DOHH2 (cell line): ENCODE data around the gene TGFBR3L.

ENCODE experiments used
- EZH2phosphoT487 ChIP-seq: fragments of 200-600 bp; sonication (generic); IDR thresholded peaks from 2 replicates; pipeline ENCODE4 v1.6.1; 2017; ENCODE audit warnings: borderline replicate concordance, mild to moderate bottlenecking, antibody characterized with exemption, low read length, moderate library complexity, mixed read lengths
- TF ChIP-seq, protein P1 (sequence below): fragments of 200-600 bp; sonication (generic); IDR thresholded peaks from one replicate; pipeline ENCODE4 v1.5.1; 2014; ENCODE audit warnings: antibody characterized with exemption, mild to moderate bottlenecking, low read depth, low read length; ENCODE audit not compliant: poor library complexity, severe bottlenecking

DNA sequence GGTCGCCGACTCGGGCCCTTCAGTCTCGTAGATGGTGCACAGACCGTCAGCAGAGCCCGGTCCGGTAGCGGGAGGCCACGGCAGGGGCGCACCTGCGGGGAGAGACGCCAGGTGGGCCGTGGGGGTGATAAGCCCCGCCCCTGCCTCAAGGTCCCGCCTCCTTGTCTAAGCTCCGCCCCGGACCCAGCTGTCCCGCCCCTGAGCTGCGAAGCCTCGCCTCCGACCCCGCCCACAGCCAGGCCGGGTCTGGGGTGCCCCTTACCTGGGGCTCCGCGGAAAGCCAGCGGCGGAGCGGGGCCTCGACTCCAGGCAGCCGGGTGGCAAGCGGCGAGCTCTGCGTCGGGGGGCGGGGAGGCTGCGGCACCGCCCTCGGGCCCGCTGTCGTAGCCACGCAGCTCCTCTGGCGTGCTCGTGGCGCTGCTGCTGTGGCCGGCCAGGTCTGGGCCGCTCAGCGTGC, 45.1 kb upstream of the TGFBR3L start:
- TF ChIP-seq, protein P1, sequence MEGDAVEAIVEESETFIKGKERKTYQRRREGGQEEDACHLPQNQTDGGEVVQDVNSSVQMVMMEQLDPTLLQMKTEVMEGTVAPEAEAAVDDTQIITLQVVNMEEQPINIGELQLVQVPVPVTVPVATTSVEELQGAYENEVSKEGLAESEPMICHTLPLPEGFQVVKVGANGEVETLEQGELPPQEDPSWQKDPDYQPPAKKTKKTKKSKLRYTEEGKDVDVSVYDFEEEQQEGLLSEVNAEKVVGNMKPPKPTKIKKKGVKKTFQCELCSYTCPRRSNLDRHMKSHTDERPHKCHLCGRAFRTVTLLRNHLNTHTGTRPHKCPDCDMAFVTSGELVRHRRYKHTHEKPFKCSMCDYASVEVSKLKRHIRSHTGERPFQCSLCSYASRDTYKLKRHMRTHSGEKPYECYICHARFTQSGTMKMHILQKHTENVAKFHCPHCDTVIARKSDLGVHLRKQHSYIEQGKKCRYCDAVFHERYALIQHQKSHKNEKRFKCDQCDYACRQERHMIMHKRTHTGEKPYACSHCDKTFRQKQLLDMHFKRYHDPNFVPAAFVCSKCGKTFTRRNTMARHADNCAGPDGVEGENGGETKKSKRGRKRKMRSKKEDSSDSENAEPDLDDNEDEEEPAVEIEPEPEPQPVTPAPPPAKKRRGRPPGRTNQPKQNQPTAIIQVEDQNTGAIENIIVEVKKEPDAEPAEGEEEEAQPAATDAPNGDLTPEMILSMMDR = no peak
- no peak for TF ChIP-seq EZH2phosphoT487
